ENCODE measurements around the gene LRIG3.

Gene LRIG3

DNA sequence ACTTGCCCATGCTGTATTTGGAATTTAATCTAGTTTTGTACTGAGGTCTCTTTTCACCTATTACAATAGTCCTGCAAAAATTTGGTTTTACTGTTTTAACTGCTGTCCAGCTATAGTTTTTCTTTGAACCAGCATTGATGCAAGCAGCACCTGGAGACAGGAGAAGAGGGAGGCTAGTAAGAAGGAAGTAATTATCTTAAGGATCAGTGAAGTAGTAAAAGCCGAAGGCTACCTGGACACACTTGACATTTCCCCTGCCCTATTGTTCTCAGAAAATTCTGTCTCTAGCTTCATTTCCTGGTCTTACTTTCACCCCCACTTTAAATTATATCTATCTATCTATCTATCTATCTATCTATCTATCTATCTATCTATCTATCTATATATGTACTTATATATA is 43.5 kb upstream of the LRIG3 start:
- TF ChIP-seq, protein P1, sequence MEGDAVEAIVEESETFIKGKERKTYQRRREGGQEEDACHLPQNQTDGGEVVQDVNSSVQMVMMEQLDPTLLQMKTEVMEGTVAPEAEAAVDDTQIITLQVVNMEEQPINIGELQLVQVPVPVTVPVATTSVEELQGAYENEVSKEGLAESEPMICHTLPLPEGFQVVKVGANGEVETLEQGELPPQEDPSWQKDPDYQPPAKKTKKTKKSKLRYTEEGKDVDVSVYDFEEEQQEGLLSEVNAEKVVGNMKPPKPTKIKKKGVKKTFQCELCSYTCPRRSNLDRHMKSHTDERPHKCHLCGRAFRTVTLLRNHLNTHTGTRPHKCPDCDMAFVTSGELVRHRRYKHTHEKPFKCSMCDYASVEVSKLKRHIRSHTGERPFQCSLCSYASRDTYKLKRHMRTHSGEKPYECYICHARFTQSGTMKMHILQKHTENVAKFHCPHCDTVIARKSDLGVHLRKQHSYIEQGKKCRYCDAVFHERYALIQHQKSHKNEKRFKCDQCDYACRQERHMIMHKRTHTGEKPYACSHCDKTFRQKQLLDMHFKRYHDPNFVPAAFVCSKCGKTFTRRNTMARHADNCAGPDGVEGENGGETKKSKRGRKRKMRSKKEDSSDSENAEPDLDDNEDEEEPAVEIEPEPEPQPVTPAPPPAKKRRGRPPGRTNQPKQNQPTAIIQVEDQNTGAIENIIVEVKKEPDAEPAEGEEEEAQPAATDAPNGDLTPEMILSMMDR (IDR thresholded peaks at IDR 0.05; ENCODE audit: control extremely low read depth, extremely low read depth, low read depth, missing control alignments), result no peak
- CTCF ChIA-PET, result no interaction called here
- POLR2A ChIA-PET, result no interaction called here
- no peak for DNase-seq (ENCODE audit: extremely low spot score)

DNA sequence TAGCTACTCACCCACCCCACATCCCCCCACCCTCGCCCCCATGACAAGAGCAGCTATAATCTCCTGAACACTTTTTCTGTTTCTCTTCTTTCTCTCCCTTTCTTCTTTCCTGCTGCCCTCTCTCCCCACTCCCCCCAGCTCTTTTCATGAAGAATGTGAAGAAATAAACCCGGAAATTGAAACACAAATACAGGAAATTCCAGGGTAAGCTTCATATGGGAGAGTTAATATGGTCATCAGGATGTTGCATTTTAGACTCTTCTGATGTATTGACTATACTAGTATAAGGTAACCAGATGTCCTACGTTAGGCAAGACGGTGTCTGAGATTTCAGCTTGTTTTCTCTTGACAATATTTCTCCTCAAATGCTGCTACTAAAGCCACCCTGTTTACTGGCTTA is 41.6 kb upstream of the LRIG3 start:
- ChIA-PET POLR2A (no interaction called here), CTCF (interaction anchor here (0.8 to 1.6 kb wide), 3 partner anchors 9 to 29 kb away, joined by 3 read pairs; no protein-coding TSS in a partner anchor)
- DNase-seq (ENCODE audit: extremely low spot score), result no peak
- TF ChIP-seq, protein P1 (IDR thresholded peaks at IDR 0.05; ENCODE audit: control extremely low read depth, extremely low read depth, low read depth, missing control alignments), result no peak

DNA sequence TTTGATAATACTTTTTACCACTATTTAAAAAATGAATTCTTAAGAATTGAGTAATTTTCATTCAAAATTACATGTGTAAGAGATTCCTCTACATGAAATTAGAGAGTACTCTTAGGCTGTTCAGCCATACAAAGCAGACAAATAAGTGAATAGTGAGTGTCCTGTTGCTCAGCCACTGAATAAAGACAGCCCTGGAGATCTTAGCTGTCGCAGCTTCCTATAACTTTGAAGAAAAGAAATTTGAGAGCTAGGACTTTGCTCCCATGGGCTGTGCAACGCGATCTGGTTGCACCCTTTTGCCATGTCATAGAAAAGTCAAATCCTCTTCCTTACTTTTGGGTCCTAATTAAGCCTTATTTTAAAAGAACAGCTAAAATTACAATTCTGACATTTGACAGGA is 40.9 kb upstream of the LRIG3 start:
- POLR2A ChIA-PET, result no interaction called here
- TF ChIP-seq, protein P1 (IDR thresholded peaks at IDR 0.05; ENCODE audit: control extremely low read depth, extremely low read depth, low read depth, missing control alignments), result no peak
- DNase-seq (ENCODE audit: extremely low spot score), result no peak
- CTCF ChIA-PET, result interaction anchor here (1.0 to 1.6 kb wide), 3 partner anchors 8 to 20 kb away, joined by 3 read pairs; no protein-coding TSS in a partner anchor

DNA sequence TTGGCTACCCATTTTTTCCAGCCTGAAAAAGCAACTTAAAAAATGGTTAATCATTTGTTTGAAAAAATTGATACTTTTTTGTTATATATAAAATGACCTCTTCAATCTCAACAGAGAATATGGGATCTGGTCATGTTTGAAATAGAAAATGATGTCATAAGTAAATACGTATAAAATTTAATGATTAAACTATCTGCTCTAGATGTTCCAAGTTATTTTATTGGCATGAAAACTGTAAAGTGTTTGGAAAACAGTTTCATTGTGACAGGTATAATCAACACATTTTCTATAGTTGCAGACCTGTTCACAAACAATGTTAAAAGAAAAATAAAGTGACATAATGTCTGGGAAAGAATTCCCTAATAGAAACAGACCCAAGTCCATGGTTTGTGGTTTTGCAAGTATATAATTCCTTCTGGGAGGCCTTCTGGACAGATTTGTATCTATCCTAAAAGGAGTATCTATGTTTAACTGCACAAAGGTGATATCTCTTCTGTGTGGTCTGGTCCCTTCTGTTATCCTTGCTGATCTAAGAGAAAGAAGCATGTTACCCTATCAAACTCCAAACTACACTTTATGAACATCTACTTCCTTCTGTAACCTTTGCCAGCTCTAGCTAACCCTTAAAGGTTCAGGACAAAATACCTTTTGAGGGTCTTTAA is 39.5 kb upstream of the LRIG3 start:
- DNase-seq (ENCODE audit: extremely low spot score), result no peak
- POLR2A ChIA-PET, result no interaction called here
- TF ChIP-seq, protein P1 (IDR thresholded peaks at IDR 0.05; ENCODE audit: control extremely low read depth, extremely low read depth, low read depth, missing control alignments), result no peak
- CTCF ChIA-PET, result no interaction called here

DNA sequence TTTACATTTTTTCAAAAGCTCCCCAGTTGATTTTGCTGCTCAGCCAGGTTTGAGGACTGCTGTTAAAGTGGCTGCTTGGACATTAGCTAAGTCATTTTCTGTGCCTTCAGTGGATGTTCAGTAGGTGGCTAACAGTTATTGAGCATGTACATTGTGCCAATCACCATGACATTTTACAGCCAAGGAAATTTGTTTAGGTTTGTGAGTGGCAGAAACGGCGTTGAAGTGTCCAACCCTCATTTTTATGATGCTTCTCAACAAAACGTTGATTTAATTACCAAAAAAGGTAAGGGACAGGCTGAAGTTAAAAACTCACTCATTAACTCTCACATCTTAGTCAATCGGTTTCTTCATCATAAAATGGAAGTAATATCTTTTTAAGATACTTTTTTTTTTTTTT is 37.0 kb upstream of the LRIG3 start:
- ChIA-PET POLR2A (no interaction called here), CTCF (no interaction called here)
- TF ChIP-seq, protein P1 (IDR thresholded peaks at IDR 0.05; ENCODE audit: control extremely low read depth, extremely low read depth, low read depth, missing control alignments), result no peak
- no peak for DNase-seq (ENCODE audit: extremely low spot score)

DNA sequence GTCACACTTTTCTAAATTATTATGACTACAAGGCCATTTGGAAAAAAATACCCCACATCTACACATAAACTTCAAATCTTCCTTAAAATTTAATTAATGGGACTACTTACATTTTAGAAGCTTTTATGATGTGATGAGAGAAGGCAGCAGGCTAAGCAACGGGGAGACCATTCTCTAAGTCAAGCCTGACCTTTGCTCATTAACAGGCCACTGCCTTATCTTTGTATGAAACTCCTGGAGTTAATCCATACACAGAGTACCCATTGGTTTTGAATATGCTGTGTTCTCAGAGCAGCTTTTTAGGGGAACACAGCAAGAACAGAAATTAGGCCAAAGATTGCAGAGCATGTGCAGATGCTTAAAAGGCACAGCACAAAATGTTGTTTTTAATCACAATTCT is 35.5 kb upstream of the LRIG3 start:
- ChIA-PET POLR2A (no interaction called here), CTCF (no interaction called here)
- DNase-seq (ENCODE audit: extremely low spot score), result no peak
- TF ChIP-seq, protein P1 (IDR thresholded peaks at IDR 0.05; ENCODE audit: control extremely low read depth, extremely low read depth, low read depth, missing control alignments), result no peak
